ENCODE measurements around the gene SLC25A6. TPM values are rescaled to one million over a fixed set of nuclear protein-coding genes. Genes with fewer than 3 reads are reported as not detected.

SLC25A6 gene
- polyA plus RNA-seq, 1 donor from 2014 or later: 184 TPM

DNA sequence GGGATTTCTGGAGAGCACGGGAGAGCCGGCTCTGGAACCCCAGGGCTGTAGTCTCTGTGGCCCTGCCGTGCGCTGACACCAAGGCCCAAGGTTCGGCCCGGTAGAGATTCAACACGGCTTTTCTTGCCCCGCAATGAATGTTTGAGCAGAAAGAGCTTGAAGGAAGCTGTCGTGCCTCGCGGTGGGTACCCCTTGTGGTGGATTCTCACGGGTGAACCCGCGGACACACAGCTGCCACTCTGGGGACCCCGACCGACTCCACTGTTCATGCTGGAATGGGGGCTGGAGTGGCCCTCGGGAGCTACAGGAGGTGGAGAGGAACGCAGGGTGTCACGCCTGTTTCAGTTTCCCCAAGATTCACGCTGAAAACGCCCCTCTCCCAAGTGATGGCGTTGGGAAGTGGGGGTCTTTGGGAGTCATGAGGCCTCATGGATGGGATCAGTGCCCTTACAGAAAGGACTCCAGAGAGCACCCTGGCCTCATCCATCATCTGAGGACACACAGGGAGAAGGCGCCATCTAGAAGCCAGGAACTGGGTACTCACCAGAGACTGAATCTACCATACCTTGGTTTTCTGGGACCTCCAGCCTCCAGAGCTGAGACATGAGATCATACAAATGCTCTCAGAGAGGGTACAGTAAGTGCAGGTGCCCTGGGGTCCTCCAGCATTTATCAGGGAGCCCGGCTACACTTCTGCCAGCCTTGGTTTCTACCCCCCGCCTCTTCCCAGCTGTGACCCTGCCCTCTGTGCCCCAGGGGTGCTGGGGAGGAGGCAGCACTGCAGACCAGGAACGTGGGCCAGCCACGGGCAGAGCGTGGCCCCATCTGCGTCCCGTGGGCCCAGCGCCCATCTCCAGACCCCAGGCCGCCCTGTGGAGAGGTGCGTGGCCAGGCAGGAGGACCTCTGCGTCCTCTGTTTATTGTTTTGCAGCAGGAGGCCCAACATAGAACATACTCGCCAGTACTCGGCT, 6.4 kb downstream of the SLC25A6 start:
- Histone ChIP-seq H2AFZ (ENCODE audit: low read depth, low read length) (no peak overlapping the region), H3K9ac (ENCODE audit: low read length) (no peak overlapping the region), H3K36me3 (ENCODE audit: insufficient read depth, low read length) (no peaks in the 10 kb centered on the region), H3K27me3 (ENCODE audit: insufficient read depth, low read depth, low read length) (no peaks in the 10 kb centered on the region), H3K79me2 (replicated peaks; ENCODE audit: insufficient read depth, low read length) (peaks cover 12% of the 10 kb centered on the region), H3K9me3 (ENCODE audit: low read length) (no peaks in the 10 kb centered on the region), H3K27ac (ENCODE audit: low read length) (no peak overlapping the region), H3K9me2 (ENCODE audit: insufficient read depth, low read length) (no peaks in the 10 kb centered on the region), H3F3A (ENCODE audit: insufficient read depth, low read length, poor library complexity, severe bottlenecking) (no peaks in the 10 kb centered on the region), H3K4me2 (ENCODE audit: low read length) (no peak overlapping the region), H3K4me3 (ENCODE audit: low read length) (no peak overlapping the region), H4K20me1 (ENCODE audit: insufficient read depth) (no peaks in the 10 kb centered on the region)
- TF ChIP-seq REST (IDR thresholded peaks at IDR 0.05; ENCODE audit: borderline replicate concordance) (no peak), SMC3 (conservative IDR thresholded peaks at IDR 0.05; ENCODE audit: poor library complexity) (no peak), POLR2AphosphoS5 (IDR thresholded peaks at IDR 0.05) (peak; percentile 0)

GRCh38 chrX:1384658-1385252, 7.2 kb downstream of the SLC25A6 start:
- Histone ChIP-seq H3K4me2 (ENCODE audit: low read length) (no peak overlapping the region), H3K9me3 (ENCODE audit: low read length) (no peaks in the 10 kb centered on the region), H3K36me3 (ENCODE audit: insufficient read depth, low read length) (no peaks in the 10 kb centered on the region), H3K27ac (ENCODE audit: low read length) (no peak overlapping the region), H3F3A (ENCODE audit: insufficient read depth, low read length, poor library complexity, severe bottlenecking) (no peaks in the 10 kb centered on the region), H3K27me3 (ENCODE audit: insufficient read depth, low read depth, low read length) (no peaks in the 10 kb centered on the region), H3K4me3 (ENCODE audit: low read length) (no peak overlapping the region), H4K20me1 (ENCODE audit: insufficient read depth) (no peaks in the 10 kb centered on the region), H3K9me2 (ENCODE audit: insufficient read depth, low read length) (no peaks in the 10 kb centered on the region), H3K9ac (ENCODE audit: low read length) (no peak overlapping the region), H2AFZ (ENCODE audit: low read depth, low read length) (no peak overlapping the region), H3K79me2 (replicated peaks; ENCODE audit: insufficient read depth, low read length) (peaks cover 4% of the 10 kb centered on the region)
- no peak for TF ChIP-seq MXI1 (conservative IDR thresholded peaks at IDR 0.05; ENCODE audit: poor library complexity, severe bottlenecking)

DNA sequence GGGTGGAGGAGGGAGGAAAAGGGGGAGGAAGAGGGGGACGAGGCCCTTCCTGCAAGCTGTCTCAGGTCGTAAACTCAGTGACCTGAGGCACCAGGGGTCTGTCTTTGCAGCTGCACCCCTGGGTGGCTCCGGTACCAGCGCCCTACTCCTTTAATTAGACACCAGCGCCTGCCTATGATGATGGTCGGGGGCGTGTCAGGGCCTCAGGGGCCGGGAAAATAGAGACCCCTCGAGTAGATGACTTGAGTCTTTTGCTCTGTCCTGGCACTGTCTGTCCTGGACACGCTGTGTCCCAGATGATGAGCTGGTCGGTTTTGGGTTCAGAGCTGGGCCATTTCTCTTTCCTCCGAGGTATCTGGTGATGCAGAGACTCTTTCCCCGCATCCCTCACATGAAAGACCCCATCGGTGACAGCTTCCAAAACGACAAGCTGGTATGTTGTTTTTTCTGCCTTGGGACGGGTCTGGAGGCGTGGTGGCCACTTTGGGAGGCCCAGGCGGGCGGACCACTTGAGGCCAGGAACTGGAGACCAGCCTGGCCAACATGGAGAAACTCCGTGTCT, 11.2 kb downstream of the SLC25A6 start:
- Histone ChIP-seq H3K4me2 (ENCODE audit: low read length) (no peak overlapping the region), H2AFZ (ENCODE audit: low read depth, low read length) (no peak overlapping the region), H3K9me2 (ENCODE audit: insufficient read depth, low read length) (no peaks in the 10 kb centered on the region)

More for the DNA sequence above, 11.2 kb downstream of the SLC25A6 start:
- TF ChIP-seq RAD21 (conservative IDR thresholded peaks at IDR 0.05): no peak
- TF ChIP-seq CTCF (IDR thresholded peaks at IDR 0.05; ENCODE audit: poor library complexity, severe bottlenecking): no peak
- no peak for TF ChIP-seq TAF1 (IDR thresholded peaks at IDR 0.05; ENCODE audit: low read depth)
- no peak for TF ChIP-seq REST (IDR thresholded peaks at IDR 0.05; ENCODE audit: borderline replicate concordance)
- no peak for TF ChIP-seq POLR2AphosphoS5 (IDR thresholded peaks at IDR 0.05)
- TF ChIP-seq EZH2 (IDR thresholded peaks at IDR 0.05; ENCODE audit: borderline replicate concordance, insufficient read depth, low read length, poor library complexity, severe bottlenecking): no peak
- TF ChIP-seq MXI1 (conservative IDR thresholded peaks at IDR 0.05; ENCODE audit: poor library complexity, severe bottlenecking): no peak
- no peak for TF ChIP-seq SMC3 (conservative IDR thresholded peaks at IDR 0.05; ENCODE audit: poor library complexity)
- no peak for TF ChIP-seq EP300 (conservative IDR thresholded peaks at IDR 0.05; ENCODE audit: poor library complexity, severe bottlenecking)
- Histone ChIP-seq H4K20me1 (ENCODE audit: insufficient read depth) (no peaks in the 10 kb centered on the region), H3K9ac (ENCODE audit: low read length) (no peak overlapping the region), H3K27me3 (ENCODE audit: insufficient read depth, low read depth, low read length) (no peaks in the 10 kb centered on the region), H3K36me3 (ENCODE audit: insufficient read depth, low read length) (no peaks in the 10 kb centered on the region), H3F3A (ENCODE audit: insufficient read depth, low read length, poor library complexity, severe bottlenecking) (no peaks in the 10 kb centered on the region), H3K27ac (ENCODE audit: low read length) (no peak overlapping the region), H3K4me3 (ENCODE audit: low read length) (no peak overlapping the region), H3K79me2 (replicated peaks; ENCODE audit: insufficient read depth, low read length) (no peaks in the 10 kb centered on the region), H3K9me3 (ENCODE audit: low read length) (no peaks in the 10 kb centered on the region)
